Measurements from ENCODE around the gene RECK.
"Not testable (repeated sequence)": the region's sequence is repeated elsewhere in the genome, so short reads cannot be mapped to it uniquely, and the experiment has no call there.

Gene RECK

DNA sequence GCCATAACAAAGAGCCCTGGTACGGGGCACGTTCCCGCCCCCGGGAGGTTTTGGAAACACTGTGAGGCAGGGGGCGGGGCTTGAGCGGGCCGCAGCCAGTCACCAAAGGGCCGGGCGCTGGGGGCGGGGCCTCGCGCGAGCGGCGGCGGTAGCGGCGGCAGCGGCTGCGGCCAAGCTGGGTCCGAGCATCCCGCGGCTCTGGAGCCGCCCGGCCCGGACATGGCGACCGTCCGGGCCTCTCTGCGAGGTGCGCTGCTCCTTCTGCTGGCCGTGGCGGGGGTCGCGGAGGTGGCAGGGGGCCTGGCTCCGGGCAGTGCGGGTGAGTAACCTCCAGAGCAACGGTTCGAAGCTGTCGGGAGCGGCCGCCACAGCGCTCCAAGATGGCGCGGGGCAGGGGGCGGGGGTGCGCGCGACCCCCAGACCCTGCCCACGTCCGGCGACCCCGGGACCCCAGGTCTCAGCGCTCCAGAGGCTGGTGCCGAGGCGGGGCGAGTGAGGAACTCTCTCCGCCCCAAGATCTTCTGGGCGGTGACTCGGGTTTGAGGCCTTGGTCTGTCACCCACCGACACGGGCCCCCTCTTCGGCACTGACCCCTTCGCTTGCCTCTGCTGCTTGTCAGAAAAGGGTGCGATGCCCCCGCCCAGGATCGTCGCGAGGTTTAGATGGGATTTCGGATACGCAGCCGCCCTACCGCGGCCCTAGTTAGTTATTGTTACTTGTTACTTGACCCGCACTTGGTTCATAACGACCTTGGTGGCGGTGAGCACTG is at the start of gene RECK:
Gene RECK, plus strand, starts transcription at position 134 of the 769 bp plus-strand sequence. Its CDS starts 86 bp downstream, at position 220.
- peak; percentile 92 for DNase-seq

DNA sequence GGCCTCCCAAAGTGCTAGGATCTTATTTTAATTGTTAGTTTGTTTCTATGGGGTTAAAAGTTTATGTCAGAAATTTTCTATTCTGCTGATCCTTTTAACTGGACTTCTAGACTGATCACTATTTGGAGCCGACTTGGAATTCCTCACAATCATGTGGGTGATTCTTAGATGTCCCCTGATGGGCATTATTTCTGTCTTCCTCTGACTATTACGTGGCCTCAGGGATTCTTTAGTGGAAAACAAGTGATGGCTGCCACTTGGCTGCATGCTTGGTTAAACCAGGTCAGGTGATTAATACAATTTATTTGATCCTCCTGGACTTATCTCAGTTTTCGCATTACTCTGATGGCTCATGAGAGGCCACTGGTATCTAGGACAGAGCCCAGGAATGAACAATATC is 46.6 kb upstream of the RECK start:
- no peak for DNase-seq

- not testable (repeated sequence) for DNase-seq
These were observed 43.6 kb upstream of the RECK start for GRCh38 chr9:35993136-35993535.

GRCh38 chr9:35993976-35994720 is 42.6 kb upstream of the RECK start:
- DNase-seq, result peak; percentile 37

DNA sequence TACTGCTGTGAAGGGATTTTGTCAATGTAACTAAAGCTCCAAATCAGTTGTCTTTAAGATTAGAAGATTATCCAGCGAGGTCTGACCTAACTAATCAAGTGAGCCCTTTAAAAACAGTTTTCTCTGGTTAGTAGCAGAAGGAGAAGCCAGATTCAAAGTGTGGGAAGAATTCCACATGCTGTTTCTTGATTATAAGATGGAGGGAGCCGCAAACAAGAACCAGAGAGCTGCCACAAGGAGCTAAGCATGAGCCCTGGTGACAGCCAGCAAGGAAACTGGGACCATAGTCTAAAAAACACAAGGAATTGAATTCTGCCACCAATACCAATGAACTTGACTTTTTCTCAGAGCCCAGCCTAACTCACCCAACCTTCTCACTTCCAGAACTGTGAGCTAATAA is 41.8 kb upstream of the RECK start:
- DNase-seq, result no peak

GRCh38 chr9:35996358-35996970 is 40.2 kb upstream of the RECK start:
- peak; percentile 28 for DNase-seq

- not testable (repeated sequence) for DNase-seq
These were observed 39.7 kb upstream of the RECK start for GRCh38 chr9:35997016-35997415.

DNA sequence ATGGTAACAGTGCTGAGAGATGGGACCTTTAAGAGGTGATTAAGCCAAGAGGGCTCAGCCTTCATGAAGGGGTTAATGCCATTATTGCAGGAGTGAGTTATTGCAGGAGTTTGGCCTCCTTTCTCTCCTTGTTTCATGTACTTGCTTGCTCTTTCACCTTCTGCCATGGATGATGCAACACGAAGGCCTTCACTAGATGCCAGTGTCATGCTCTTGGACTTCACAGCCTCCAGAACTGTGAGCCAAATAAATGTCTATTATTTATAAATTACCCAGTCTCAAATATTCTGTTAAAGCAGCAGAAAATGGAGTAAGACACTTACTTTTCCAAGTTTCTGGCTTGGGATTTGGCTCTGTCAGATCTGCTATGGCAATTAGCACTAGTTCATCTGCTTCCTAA is 38.4 kb upstream of the RECK start:
- no peak for DNase-seq

DNA sequence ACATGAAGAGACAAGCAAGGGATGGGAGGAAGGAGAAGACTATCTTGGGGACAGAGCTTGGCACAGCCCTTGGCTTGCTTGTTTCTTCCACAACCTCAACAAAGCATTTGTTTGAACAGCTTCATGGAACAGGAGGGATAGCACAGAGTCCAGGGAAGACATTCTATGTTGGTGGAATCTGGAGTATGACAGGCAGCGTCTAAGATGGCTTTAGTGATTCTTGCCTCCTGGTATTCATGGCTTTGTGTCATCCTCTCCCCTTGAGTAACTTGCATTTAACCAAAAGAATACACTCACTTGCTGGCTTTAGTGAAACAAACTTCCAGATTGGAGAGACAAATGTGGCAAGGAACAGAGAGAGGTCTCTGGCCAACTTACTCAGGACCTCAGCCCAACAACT is 30.8 kb upstream of the RECK start:
- no peak for DNase-seq

GRCh38 chr9:36006549-36007315 is 30.0 kb upstream of the RECK start:
- DNase-seq, result no peak

DNA sequence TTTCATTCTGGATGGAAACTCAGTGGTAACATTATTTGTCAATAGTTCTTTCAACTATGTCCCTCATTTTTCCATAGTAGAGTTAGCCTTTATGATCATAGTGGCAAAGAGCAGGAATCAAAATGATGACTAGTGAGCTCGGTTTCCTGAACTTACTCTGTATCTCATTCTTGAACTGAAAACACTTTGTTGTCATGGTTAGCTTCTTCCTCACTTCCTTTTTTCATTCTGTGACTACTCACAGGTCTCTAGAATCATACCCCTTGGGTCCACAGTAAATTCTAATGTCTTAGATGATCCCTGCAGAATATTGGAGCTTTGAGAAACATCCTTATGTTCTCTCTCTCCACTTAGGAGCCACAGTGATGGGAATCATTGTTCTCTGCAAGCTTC is 29.4 kb upstream of the RECK start:
- no peak for DNase-seq

- no peak for DNase-seq
These were observed 28.9 kb upstream of the RECK start for GRCh38 chr9:36007852-36008251.

GRCh38 chr9:36008774-36009300 is 27.9 kb upstream of the RECK start:
- peak; percentile 77 for DNase-seq

DNA sequence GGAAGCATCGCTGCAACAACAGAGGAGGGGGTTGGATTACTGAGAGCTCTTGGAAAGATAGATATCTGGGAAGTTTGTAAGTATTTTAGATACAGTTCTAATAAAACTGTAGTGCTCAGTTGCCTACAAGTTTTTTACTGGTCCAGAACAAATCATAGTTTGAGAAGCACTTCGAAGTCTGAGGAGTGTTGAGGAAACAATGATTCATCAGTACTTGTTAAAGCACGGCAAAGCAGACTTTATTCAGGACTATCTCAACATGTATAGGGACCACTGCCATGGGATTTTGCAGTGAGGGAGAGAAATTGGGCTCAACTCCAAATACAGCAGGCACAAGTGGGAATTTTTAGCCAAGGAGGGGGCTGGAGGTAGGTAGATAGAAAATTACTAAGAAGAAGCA is 25.3 kb upstream of the RECK start:
- no peak for DNase-seq

DNA sequence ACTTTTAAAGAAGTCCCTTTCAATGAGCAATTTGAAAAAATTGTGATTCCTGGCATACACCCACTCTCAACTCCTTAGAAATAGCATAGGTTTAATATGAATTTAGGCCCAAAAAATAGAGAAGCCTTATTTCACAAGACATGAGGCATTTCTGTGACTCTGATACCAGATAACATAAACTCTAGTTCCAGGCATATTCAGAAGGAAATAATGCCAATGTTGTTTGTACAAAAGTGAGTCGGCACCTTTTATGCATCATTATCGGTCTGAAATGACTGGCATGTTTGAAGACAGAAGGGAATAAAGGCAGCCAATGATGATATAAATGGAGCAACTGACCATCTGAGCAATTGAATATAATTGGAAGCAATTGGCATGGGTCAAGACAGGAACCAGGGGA is 19.4 kb upstream of the RECK start:
- DNase-seq, result no peak

GRCh38 chr9:36018129-36018528 is 18.6 kb upstream of the RECK start:
- no peak for DNase-seq

DNA sequence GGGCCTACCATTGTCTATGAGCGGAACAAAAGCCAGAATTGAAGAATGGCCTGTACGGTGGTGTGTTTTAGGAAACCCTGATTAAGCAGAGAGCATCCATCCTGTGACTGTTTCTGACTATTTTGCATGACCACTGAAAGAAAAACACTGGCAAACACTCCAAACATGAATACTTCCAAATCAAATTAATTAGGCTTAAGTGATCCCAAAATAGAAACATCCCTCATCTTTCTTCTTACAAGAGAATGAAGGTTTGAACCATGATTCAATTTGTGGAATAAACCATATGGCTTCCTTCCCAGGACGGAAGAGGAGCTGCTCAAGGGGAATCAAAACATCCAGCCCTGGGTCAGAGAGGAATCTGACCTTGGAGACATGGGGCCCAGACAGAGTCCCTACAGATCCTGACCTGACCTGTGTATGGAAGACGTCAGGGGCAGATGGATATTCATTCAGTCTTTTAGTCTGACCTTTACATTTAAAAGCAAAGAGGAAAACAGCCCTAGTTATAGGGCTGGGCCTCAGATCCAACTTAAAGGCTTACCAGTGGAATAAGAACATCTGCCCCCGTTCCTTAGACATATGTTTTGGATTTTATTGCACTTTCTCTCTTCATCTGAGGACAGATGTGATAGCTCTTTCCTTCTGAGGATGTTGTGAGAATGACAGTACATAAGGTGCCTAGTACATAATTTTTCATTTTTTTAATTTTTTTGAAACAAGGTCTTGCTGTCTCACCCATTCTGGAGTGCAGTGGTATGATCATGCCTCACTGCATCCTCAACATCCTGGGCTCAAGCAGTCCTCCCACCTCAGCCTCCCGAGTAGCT is 17.6 kb upstream of the RECK start:
- peak; percentile 51 for DNase-seq

DNA sequence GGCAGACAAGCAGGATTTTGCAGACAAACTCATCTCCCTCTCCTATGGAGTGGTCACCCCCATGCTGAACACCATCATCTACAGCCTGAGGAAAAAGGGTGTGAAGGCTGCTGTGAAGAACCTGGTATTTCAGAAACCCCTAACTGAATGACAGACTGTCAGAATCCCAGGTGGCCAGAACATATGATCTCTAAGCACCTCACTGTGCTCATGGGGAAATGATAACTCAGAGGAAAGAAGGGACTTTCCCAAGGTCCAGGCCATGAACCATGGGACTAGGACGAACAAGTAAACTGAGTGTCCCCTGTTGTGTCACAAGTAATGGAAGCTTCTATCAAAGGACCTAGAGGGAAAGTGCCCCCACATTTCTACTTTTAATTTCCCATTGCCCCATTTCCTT is 14.7 kb upstream of the RECK start:
- DNase-seq, result no peak

- DNase-seq, result peak; percentile 67
These were observed 13.3 kb upstream of the RECK start for GRCh38 chr9:36023260-36024048.

GRCh38 chr9:36025746-36026145 is 11.0 kb upstream of the RECK start:
- peak; percentile 69 for DNase-seq

- DNase-seq, result peak; percentile 19
These were observed 7.5 kb upstream of the RECK start for GRCh38 chr9:36029202-36029601.

Data from fibroblast of skin of right quadriceps (primary cell).